Kidney epithelial cell (primary cell): Measurements from ENCODE around the gene ACMSD. TPM values are rescaled to one million over a fixed set of nuclear protein-coding genes. Genes with fewer than 3 reads are reported as not detected.

Source experiments
- DNase-seq: peaks from one replicate; pipeline ENCODE4 v3.0.0-alpha.2; 2010; ENCODE audit warnings: low read depth
- H3K27me3 ChIP-seq: 2 replicates; pipeline ENCODE4 v1.6.0; 2011; ENCODE audit warnings: low read length; ENCODE audit not compliant: control insufficient read depth, insufficient read depth
- H3K36me3 ChIP-seq: 2 replicates; pipeline ENCODE4 v1.5.1; 2011; ENCODE audit warnings: low read length; ENCODE audit not compliant: control insufficient read depth, insufficient read depth
- H3K4me3 ChIP-seq: 2 replicates; pipeline ENCODE4 v1.5.1; 2011; ENCODE audit warnings: low read depth, mild to moderate bottlenecking, control low read depth, low read length
- CTCF ChIP-seq: IDR thresholded peaks from 2 replicates; pipeline ENCODE4 v1.5.1; 2011; ENCODE audit warnings: mild to moderate bottlenecking, moderate library complexity, low read length, control low read depth, inconsistent platforms; ENCODE audit not compliant: insufficient read depth, poor library complexity, severe bottlenecking
- total RNA-seq: library from RNA; depleted of rRNA; stranded (reverse); fragments of >200 nt; gene quantifications from 2 replicates; pipeline ENCODE4 v1.2.3, GENCODE V29; 2015

The ACMSD gene
- total RNA-seq, 1 donor from 2014 or later, result not detected

DNA sequence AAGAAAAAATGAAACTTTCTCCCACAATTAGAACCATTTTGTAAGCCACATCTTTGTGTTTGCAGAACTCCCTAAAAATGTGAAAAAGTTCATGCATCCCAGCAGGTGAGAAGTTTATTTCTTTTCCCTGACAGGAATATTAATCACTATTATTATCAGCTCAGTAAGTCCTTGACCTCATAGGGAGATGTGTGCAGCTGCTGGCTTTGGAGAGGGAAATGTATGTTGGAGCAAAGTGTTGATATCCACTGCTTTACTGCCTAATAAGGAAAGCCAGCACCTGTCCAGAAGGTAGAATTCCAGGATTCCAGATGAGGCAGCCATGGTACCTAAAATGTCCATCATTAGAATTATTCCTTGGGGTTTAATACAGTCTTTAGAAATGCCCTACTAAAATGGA is 44.4 kb downstream of the ACMSD start:
- DNase-seq, result no peak
- no peak for TF ChIP-seq CTCF
- Histone ChIP-seq H3K27me3 (no peaks in the 10 kb centered on the region), H3K4me3 (no peak overlapping the region), H3K36me3 (no peaks in the 10 kb centered on the region)

DNA sequence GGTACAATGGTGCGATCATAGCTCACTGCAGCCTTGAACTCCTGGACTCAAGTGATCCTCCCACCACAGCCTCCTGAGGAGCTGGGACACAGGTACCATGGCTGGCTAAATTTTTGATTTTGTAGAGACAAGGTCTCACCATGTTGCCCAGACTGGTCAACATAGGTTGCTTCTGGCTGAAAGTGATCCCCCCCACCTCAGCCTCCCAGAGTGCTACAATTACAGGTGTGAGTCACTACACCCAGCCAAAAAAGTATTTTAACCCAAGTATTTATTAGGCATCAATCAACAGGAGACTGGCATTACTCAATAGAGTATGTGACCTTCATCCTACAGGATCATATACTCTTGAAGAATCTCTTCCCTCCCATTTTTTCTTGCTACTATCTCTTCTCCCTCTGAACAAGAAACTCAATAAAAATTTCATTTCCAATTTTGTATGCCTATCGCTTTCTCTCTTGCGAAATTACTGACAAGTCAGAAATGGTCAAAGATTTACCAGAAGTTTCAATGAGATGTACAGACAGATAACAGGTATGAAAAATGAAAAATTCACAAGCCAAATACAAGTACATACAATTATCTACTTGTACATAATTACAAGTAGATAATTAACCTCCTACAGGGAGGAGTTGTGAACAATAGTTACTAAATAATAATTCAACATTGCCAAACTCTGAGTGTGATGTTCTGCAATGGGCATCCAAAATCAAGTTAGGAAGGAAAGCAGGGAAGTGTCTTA is 45.3 kb downstream of the ACMSD start:
- TF ChIP-seq CTCF, result no peak
- H3K4me3 ChIP-seq, result no peak overlapping the region
- H3K36me3 ChIP-seq, result no peaks in the 10 kb centered on the region
- no peaks in the 10 kb centered on the region for H3K27me3 ChIP-seq
- no peak for DNase-seq

GRCh38 chr2:134884435-134884834 is 46.0 kb downstream of the ACMSD start:
- TF ChIP-seq CTCF, result no peak
- Histone ChIP-seq H3K4me3 (no peak overlapping the region), H3K27me3 (no peaks in the 10 kb centered on the region), H3K36me3 (no peaks in the 10 kb centered on the region)
- DNase-seq, result no peak

- no peak overlapping the region for H3K4me3 ChIP-seq
- TF ChIP-seq CTCF, result no peak
- DNase-seq, result no peak
Observed at GRCh38 chr2:134892282-134893035, 54.0 kb downstream of the ACMSD start.

GRCh38 chr2:134897932-134898331 is 59.5 kb downstream of the ACMSD start:
- no peak overlapping the region for H3K4me3 ChIP-seq
- peak; percentile 31 for TF ChIP-seq CTCF
- H3K36me3 ChIP-seq, result no peaks in the 10 kb centered on the region
- no peak for DNase-seq
- no peaks in the 10 kb centered on the region for H3K27me3 ChIP-seq

More at GRCh38 chr2:134892282-134893035, 54.0 kb downstream of the ACMSD start:
- Histone ChIP-seq H3K36me3 (no peaks in the 10 kb centered on the region), H3K27me3 (no peaks in the 10 kb centered on the region)
